HepG2 (cell line): ENCODE results near the gene CRHR1. TPM values are rescaled to one million over a fixed set of nuclear protein-coding genes. Genes with fewer than 3 reads are reported as not detected.

Source experiments
- ATAC-seq: fragments of 200-7000 bp; cut with Tn5 transposase; 3 replicates; pipeline ENCODE4 v1.9.1; 2020; ENCODE audit warnings: mild to moderate bottlenecking, moderate library complexity
- BruUV-seq: library from RNA; stranded (reverse); fragments of 400-500 nt; replicated peaks from 2 replicates; lab custom pipeline; 2021; lab: Mats Ljungman, UMichigan
- CTCF ChIA-PET: fragments of 300-600 bp; formaldehyde crosslinking; extraction: SDS; loops from one replicate; lab custom pipeline; 2021; ENCODE audit warnings: low total read pairs, inconsistent platforms, low intra/inter-chr PET ratio; lab: Yijun Ruan, JAX
- POLR2A ChIA-PET: fragments of 350-600 bp; sonication (Branson Sonifier 250); formaldehyde crosslinking; loops from one replicate; lab custom pipeline; 2020; ENCODE audit warnings: antibody characterized with exemption, inconsistent platforms; lab: Yijun Ruan, JAX
- DNase-seq: peaks from one replicate; pipeline ENCODE4 v3.0.0-alpha.2; 2015; ENCODE audit warnings: low spot score
- FAIRE-seq: peaks from 3 replicates; lab custom pipeline; 2011; peaks lifted over from hg19 to GRCh38; lab: Jason Lieb, UNC
- H2AFZ ChIP-seq: one replicate; pipeline ENCODE4 v1.6.1; 2011; ENCODE audit warnings: low read length, inconsistent platforms
- H3K27ac ChIP-seq: fragments of 300-600 bp; 3 replicates; pipeline ENCODE4 v1.8.0; 2011; ENCODE audit warnings: mixed run types, mild to moderate bottlenecking, mixed read lengths, low read length, inconsistent platforms; ENCODE audit not compliant: insufficient read depth; ENCODE audit errors: extremely low read length
- H3K27me3 ChIP-seq, 2 experiments: fragments of 200-600 bp in 1 of 2; 2 replicates in 1 of 2; 3 replicates in 1 of 2; pipeline versions ENCODE4 v1.6.0 to v1.8.0; 2011; ENCODE audit warnings: low read length in 2 of 2, mild to moderate bottlenecking in 2 of 2, moderate library complexity in 2 of 2, inconsistent platforms in 1 of 2; ENCODE audit not compliant: insufficient read depth in 2 of 2, control insufficient read depth in 1 of 2
- H3K36me3 ChIP-seq, 2 experiments: fragments of 200-600 bp in 1 of 2; replicated peaks in 1 of 2; 2 replicates in 1 of 2; 3 replicates in 1 of 2; pipeline versions ENCODE4 v1.5.1 to v1.8.0; 2011; ENCODE audit warnings: low read length in 2 of 2, inconsistent platforms in 1 of 2; ENCODE audit not compliant: insufficient read depth in 2 of 2, control insufficient read depth in 1 of 2
- H3K4me1 ChIP-seq: 2 replicates; pipeline ENCODE4 v1.5.1; 2012; ENCODE audit warnings: low read length, inconsistent platforms; ENCODE audit not compliant: insufficient read depth
- H3K4me2 ChIP-seq: 2 replicates; pipeline ENCODE4 v1.6.0; 2011; ENCODE audit warnings: low read depth, low read length, inconsistent platforms
- H3K4me3 ChIP-seq, 3 experiments: fragments of 200-600 bp in 1 of 3; sonication (generic), shearing (Covaris generic) in 1 of 3; replicated peaks in 1 of 3; 2 replicates each; pipeline ENCODE4 v1.5.1; 2011 to 2016; ENCODE audit warnings: low read length in 3 of 3, inconsistent platforms in 2 of 3, low read depth in 2 of 3, mild to moderate bottlenecking in 2 of 3, control low read depth in 1 of 3, mixed read lengths in 1 of 3; ENCODE audit not compliant: insufficient read depth in 1 of 3
- H3K79me2 ChIP-seq: one replicate; pipeline ENCODE4 v1.6.1; 2011; ENCODE audit warnings: low read length, inconsistent platforms; ENCODE audit not compliant: insufficient read depth
- H3K9ac ChIP-seq: 2 replicates; pipeline ENCODE4 v1.6.0; 2011; ENCODE audit warnings: mild to moderate bottlenecking, low read depth, low read length, inconsistent platforms; ENCODE audit not compliant: insufficient read depth
- H3K9me3 ChIP-seq: 2 replicates; pipeline ENCODE4 v1.5.1; 2012; ENCODE audit warnings: mild to moderate bottlenecking, low read length
- H4K20me1 ChIP-seq: 2 replicates; pipeline ENCODE4 v1.6.0; 2011; ENCODE audit warnings: inconsistent platforms, mild to moderate bottlenecking, low read length, moderate library complexity; ENCODE audit not compliant: insufficient read depth
- MIER2 ChIP-seq: IDR thresholded peaks from 2 replicates; pipeline ENCODE4 v1.6.1; 2016; ENCODE audit warnings: missing biosample characterization, missing genetic modification reagents
- SALL1 ChIP-seq: sonication (generic); formaldehyde crosslinking; IDR thresholded peaks from 2 replicates; pipeline ENCODE4 v1.8.0; 2022; ENCODE audit warnings: mild to moderate bottlenecking, missing genetic modification reagents
- ZNF556 ChIP-seq: sonication (generic); formaldehyde crosslinking; IDR thresholded peaks from 2 replicates; pipeline ENCODE4 v1.4.0; 2020; ENCODE audit warnings: mild to moderate bottlenecking, missing genetic modification reagents, borderline replicate concordance
- WGBS: methylation state at CpG from one replicate; pipeline ENCODE4 v1.1.6; 2017; ENCODE audit warnings: low lambda C conversion rate; 5-methylcytosine and 5-hydroxymethylcytosine counted together
- in situ Hi-C: cut with HindIII; loops from 2 replicates; pipeline ENCODE4 v1.10.0; 2017; ENCODE audit warnings: low pct_unique_long_range_greater_than_20kb; ENCODE audit not compliant: extremely low pct_ligation_motif_present
- intact Hi-C: fragments of 100-400 bp; cut with micrococcal nuclease; formaldehyde crosslinking; loops from one replicate; pipeline ENCODE4 v1.10.0; 2022; ENCODE audit not compliant: unreplicated experiment
- polyA plus RNA-seq, 8 experiments: library from polyadenylated mRNA; depleted of rRNA in 3 of 8; stranded (reverse) in 7 of 8; unstranded in 1 of 8; fragments of >200 nt; fragmentation: Illumina TruSeq in 4 of 8; extraction: Trizol in 4 of 8; gene quantifications; 2 replicates each; pipeline versions ENCODE4 v1.2.1 to v1.2.3, GENCODE V29; 2011 to 2016; ENCODE audit warnings: low read depth in 4 of 8, missing spikeins in 1 of 8, mixed read lengths in 1 of 8; ENCODE audit not compliant: insufficient read depth in 1 of 8
- total RNA-seq, 5 experiments: library from RNA; depleted of rRNA; stranded (reverse); fragments of >200 nt; fragmentation: Illumina TruSeq; extraction: Trizol; gene quantifications; 2 replicates each; pipeline ENCODE4 v1.2.3, GENCODE V29; 2016; ENCODE audit warnings: low read depth in 1 of 5
- TF ChIP-seq, protein P1 (sequence below): sonication (generic); formaldehyde crosslinking; IDR thresholded peaks from 2 replicates; pipeline ENCODE4 v1.9.0; 2021; ENCODE audit warnings: mild to moderate bottlenecking, missing genetic modification reagents
- TF ChIP-seq, protein P2 (sequence below), 2 experiments: IDR thresholded peaks; 2 replicates each; pipeline ENCODE4 v1.6.1; 2011 to 2012; ENCODE audit warnings: low read length in 2 of 2, borderline replicate concordance in 1 of 2, low read depth in 1 of 2, mild to moderate bottlenecking in 1 of 2, moderate library complexity in 1 of 2
- TF ChIP-seq, protein P3 (sequence below): sonication (generic); IDR thresholded peaks from 2 replicates; pipeline ENCODE4 v1.6.1; 2016; ENCODE audit warnings: low read depth, borderline replicate concordance
- TF ChIP-seq, protein P4 (sequence below): sonication (generic); formaldehyde crosslinking; IDR thresholded peaks from 2 replicates; pipeline ENCODE4 v1.5.0; 2020; ENCODE audit warnings: mild to moderate bottlenecking, missing genetic modification reagents, moderate library complexity

The CRHR1 gene
- total and polyA plus RNA-seq, 2 of the 13 experiments (the other 11 are each of a cell fraction or from before 2014, with no cell fraction given): not detected

DNA sequence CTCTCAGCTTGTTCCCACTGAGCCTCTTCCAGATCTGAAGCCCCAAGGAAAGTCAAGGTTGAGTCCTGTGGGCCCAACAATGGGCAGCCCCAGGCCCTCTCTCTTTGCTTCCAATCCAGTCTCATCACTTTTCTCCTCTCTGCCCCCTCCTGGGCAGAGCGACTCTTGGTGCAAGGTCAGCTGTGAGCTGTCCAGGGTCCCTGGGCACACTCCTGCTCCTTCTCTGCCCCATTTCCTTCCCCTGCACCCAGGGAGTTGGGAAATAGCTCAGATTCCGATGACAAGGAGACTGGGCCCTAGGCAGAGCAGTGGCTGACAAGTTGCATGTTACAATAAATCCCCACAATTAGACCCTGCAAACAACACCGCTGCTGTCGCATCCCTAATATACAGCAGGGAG, 16.1 kb upstream of the CRHR1 start:
- peak; percentile 64 for ATAC-seq

More for the DNA sequence above, 16.1 kb upstream of the CRHR1 start:
- TF ChIP-seq SALL1 (CRISPR knock-in tag) (0 out of 2 replicates have a peak, but pooled peaks have one; percentile 12), ZNF556 (CRISPR knock-in tag) (no peak), MIER2 (CRISPR knock-in tag) (peak; percentile 93)
- TF ChIP-seq, protein P1, sequence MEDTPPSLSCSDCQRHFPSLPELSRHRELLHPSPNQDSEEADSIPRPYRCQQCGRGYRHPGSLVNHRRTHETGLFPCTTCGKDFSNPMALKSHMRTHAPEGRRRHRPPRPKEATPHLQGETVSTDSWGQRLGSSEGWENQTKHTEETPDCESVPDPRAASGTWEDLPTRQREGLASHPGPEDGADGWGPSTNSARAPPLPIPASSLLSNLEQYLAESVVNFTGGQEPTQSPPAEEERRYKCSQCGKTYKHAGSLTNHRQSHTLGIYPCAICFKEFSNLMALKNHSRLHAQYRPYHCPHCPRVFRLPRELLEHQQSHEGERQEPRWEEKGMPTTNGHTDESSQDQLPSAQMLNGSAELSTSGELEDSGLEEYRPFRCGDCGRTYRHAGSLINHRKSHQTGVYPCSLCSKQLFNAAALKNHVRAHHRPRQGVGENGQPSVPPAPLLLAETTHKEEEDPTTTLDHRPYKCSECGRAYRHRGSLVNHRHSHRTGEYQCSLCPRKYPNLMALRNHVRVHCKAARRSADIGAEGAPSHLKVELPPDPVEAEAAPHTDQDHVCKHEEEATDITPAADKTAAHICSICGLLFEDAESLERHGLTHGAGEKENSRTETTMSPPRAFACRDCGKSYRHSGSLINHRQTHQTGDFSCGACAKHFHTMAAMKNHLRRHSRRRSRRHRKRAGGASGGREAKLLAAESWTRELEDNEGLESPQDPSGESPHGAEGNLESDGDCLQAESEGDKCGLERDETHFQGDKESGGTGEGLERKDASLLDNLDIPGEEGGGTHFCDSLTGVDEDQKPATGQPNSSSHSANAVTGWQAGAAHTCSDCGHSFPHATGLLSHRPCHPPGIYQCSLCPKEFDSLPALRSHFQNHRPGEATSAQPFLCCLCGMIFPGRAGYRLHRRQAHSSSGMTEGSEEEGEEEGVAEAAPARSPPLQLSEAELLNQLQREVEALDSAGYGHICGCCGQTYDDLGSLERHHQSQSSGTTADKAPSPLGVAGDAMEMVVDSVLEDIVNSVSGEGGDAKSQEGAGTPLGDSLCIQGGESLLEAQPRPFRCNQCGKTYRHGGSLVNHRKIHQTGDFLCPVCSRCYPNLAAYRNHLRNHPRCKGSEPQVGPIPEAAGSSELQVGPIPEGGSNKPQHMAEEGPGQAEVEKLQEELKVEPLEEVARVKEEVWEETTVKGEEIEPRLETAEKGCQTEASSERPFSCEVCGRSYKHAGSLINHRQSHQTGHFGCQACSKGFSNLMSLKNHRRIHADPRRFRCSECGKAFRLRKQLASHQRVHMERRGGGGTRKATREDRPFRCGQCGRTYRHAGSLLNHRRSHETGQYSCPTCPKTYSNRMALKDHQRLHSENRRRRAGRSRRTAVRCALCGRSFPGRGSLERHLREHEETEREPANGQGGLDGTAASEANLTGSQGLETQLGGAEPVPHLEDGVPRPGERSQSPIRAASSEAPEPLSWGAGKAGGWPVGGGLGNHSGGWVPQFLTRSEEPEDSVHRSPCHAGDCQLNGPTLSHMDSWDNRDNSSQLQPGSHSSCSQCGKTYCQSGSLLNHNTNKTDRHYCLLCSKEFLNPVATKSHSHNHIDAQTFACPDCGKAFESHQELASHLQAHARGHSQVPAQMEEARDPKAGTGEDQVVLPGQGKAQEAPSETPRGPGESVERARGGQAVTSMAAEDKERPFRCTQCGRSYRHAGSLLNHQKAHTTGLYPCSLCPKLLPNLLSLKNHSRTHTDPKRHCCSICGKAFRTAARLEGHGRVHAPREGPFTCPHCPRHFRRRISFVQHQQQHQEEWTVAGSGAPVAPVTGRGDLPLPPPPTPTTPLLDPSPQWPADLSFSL (CRISPR knock-in tag): no peak
- TF ChIP-seq, protein P2, sequence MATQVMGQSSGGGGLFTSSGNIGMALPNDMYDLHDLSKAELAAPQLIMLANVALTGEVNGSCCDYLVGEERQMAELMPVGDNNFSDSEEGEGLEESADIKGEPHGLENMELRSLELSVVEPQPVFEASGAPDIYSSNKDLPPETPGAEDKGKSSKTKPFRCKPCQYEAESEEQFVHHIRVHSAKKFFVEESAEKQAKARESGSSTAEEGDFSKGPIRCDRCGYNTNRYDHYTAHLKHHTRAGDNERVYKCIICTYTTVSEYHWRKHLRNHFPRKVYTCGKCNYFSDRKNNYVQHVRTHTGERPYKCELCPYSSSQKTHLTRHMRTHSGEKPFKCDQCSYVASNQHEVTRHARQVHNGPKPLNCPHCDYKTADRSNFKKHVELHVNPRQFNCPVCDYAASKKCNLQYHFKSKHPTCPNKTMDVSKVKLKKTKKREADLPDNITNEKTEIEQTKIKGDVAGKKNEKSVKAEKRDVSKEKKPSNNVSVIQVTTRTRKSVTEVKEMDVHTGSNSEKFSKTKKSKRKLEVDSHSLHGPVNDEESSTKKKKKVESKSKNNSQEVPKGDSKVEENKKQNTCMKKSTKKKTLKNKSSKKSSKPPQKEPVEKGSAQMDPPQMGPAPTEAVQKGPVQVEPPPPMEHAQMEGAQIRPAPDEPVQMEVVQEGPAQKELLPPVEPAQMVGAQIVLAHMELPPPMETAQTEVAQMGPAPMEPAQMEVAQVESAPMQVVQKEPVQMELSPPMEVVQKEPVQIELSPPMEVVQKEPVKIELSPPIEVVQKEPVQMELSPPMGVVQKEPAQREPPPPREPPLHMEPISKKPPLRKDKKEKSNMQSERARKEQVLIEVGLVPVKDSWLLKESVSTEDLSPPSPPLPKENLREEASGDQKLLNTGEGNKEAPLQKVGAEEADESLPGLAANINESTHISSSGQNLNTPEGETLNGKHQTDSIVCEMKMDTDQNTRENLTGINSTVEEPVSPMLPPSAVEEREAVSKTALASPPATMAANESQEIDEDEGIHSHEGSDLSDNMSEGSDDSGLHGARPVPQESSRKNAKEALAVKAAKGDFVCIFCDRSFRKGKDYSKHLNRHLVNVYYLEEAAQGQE (IDR thresholded peaks at IDR 0.05; ENCODE audit: borderline replicate concordance in 1 of 2, low read depth in 1 of 2, low read length in 2 of 2): peak; percentile 53 to 91
- TF ChIP-seq, protein P3, sequence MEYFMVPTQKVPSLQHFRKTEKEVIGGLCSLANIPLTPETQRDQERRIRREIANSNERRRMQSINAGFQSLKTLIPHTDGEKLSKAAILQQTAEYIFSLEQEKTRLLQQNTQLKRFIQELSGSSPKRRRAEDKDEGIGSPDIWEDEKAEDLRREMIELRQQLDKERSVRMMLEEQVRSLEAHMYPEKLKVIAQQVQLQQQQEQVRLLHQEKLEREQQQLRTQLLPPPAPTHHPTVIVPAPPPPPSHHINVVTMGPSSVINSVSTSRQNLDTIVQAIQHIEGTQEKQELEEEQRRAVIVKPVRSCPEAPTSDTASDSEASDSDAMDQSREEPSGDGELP: peak; percentile 9; the same call in 1 of the 2 replicates
- TF ChIP-seq, protein P4, sequence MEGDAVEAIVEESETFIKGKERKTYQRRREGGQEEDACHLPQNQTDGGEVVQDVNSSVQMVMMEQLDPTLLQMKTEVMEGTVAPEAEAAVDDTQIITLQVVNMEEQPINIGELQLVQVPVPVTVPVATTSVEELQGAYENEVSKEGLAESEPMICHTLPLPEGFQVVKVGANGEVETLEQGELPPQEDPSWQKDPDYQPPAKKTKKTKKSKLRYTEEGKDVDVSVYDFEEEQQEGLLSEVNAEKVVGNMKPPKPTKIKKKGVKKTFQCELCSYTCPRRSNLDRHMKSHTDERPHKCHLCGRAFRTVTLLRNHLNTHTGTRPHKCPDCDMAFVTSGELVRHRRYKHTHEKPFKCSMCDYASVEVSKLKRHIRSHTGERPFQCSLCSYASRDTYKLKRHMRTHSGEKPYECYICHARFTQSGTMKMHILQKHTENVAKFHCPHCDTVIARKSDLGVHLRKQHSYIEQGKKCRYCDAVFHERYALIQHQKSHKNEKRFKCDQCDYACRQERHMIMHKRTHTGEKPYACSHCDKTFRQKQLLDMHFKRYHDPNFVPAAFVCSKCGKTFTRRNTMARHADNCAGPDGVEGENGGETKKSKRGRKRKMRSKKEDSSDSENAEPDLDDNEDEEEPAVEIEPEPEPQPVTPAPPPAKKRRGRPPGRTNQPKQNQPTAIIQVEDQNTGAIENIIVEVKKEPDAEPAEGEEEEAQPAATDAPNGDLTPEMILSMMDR: 0 out of 2 replicates have a peak, but pooled peaks have one; percentile 12
- H3K4me2 ChIP-seq: no peak overlapping the region
- peaks cover 5 to 67% of the 10 kb centered on the region in 2 experiments for H3K27me3 ChIP-seq
- in situ Hi-C loops: no loop called here
- H3K36me3 ChIP-seq: no peaks in the 10 kb centered on the region
- no peaks in the 10 kb centered on the region; the same call in 1 of the 2 replicates for H4K20me1 ChIP-seq
- no peaks in the 10 kb centered on the region for H3K79me2 ChIP-seq
- DNase-seq (no peak), FAIRE-seq (no peak)
- no peak overlapping the region for H3K4me3 ChIP-seq
- ChIA-PET CTCF (no interaction called here), POLR2A (no interaction called here)
- no TSS peak for BruUV-seq
- intact Hi-C loops: no loop called here
- no peak overlapping the region for H3K9ac ChIP-seq
- no peak overlapping the region for H2AFZ ChIP-seq
- H3K9me3 ChIP-seq: no peaks in the 10 kb centered on the region
- WGBS: 28% methylated on average over 4 of the region's 4 CpGs
- H3K27ac ChIP-seq: no peak overlapping the region
- peaks cover 11% of the 10 kb centered on the region; the same call in 1 of the 2 replicates for H3K4me1 ChIP-seq
